HepG2 (cell line): ENCODE results near the gene SURF2. TPM values are rescaled to one million over a fixed set of nuclear protein-coding genes. Genes with fewer than 3 reads are reported as not detected.

Source experiments
- ATF1 ChIP-seq: IDR thresholded peaks from 2 replicates; pipeline ENCODE4 v1.6.1; 2016; ENCODE audit warnings: mild to moderate bottlenecking, control low read depth
- BCL6 ChIP-seq: IDR thresholded peaks from 2 replicates; pipeline ENCODE4 v1.6.1; 2016; ENCODE audit warnings: missing genetic modification reagents, missing compliant biosample characterization
- BORCS8-MEF2B ChIP-seq: sonication (generic); formaldehyde crosslinking; IDR thresholded peaks from 2 replicates; pipeline ENCODE4 v1.8.0; 2022; ENCODE audit warnings: mild to moderate bottlenecking, missing genetic modification reagents
- HNF4A ChIP-seq: sonication (generic); formaldehyde crosslinking; IDR thresholded peaks from 2 replicates; pipeline ENCODE4 v1.4.0; 2020; ENCODE audit warnings: missing genetic modification reagents
- IRX3 ChIP-seq: sonication (generic); formaldehyde crosslinking; IDR thresholded peaks from 2 replicates; pipeline ENCODE4 v1.8.1; 2023; ENCODE audit warnings: mild to moderate bottlenecking, low read depth, missing genetic modification reagents, borderline replicate concordance
- PAXIP1 ChIP-seq: sonication (generic); formaldehyde crosslinking; conservative IDR thresholded peaks from 2 replicates; pipeline ENCODE4 v1.4.0; 2020; ENCODE audit warnings: mild to moderate bottlenecking, missing genetic modification reagents, moderate library complexity
- POLR2G ChIP-seq: fragments of 200-400 bp; formaldehyde crosslinking; IDR thresholded peaks from 2 replicates; pipeline ENCODE4 v1.6.1; 2018; ENCODE audit warnings: mild to moderate bottlenecking, low read depth, low read length, moderate library complexity
- ZNF318 ChIP-seq: sonication (generic); formaldehyde crosslinking; IDR thresholded peaks from 2 replicates; pipeline ENCODE4 v1.4.0; 2020; ENCODE audit warnings: mild to moderate bottlenecking, missing genetic modification reagents
- ZNF768 ChIP-seq: sonication (generic); formaldehyde crosslinking; IDR thresholded peaks from 2 replicates; pipeline ENCODE4 v1.4.0; 2020; ENCODE audit warnings: missing genetic modification reagents
- ZNF784 ChIP-seq: sonication (generic); formaldehyde crosslinking; IDR thresholded peaks from 2 replicates; pipeline ENCODE4 v1.5.1; 2020; ENCODE audit warnings: missing genetic modification reagents, mild to moderate bottlenecking, borderline replicate concordance
- polyA plus RNA-seq, 8 experiments: library from polyadenylated mRNA; depleted of rRNA in 3 of 8; stranded (reverse) in 7 of 8; unstranded in 1 of 8; fragments of >200 nt; fragmentation: Illumina TruSeq in 4 of 8; extraction: Trizol in 4 of 8; gene quantifications; 2 replicates each; pipeline versions ENCODE4 v1.2.1 to v1.2.3, GENCODE V29; 2011 to 2016; ENCODE audit warnings: low read depth in 4 of 8, missing spikeins in 1 of 8, mixed read lengths in 1 of 8; ENCODE audit not compliant: insufficient read depth in 1 of 8
- total RNA-seq, 5 experiments: library from RNA; depleted of rRNA; stranded (reverse); fragments of >200 nt; fragmentation: Illumina TruSeq; extraction: Trizol; gene quantifications; 2 replicates each; pipeline ENCODE4 v1.2.3, GENCODE V29; 2016; ENCODE audit warnings: low read depth in 1 of 5

SURF2 gene
- total and polyA plus RNA-seq, 2 of the 13 experiments (the other 11 are each of a cell fraction or from before 2014, with no cell fraction given): 6.3 to 13.6 TPM

- peak; percentile 35; the same call in 1 of the 2 replicates for TF ChIP-seq PAXIP1 (CRISPR knock-in tag)
- no peak for TF ChIP-seq BCL6
- TF ChIP-seq ZNF318 (CRISPR knock-in tag): no peak
- TF ChIP-seq POLR2G: peak; percentile 30
- TF ChIP-seq BORCS8-MEF2B (CRISPR knock-in tag): 0 out of 2 replicates have a peak, but pooled peaks have one; percentile 21
- TF ChIP-seq ZNF784 (CRISPR knock-in tag): peak; percentile 33; the same call in 1 of the 2 replicates
- 0 out of 2 replicates have a peak, but pooled peaks have one; percentile 34 for TF ChIP-seq IRX3
- peak; percentile 58 for TF ChIP-seq HNF4A
- TF ChIP-seq ATF1 (CRISPR knock-in tag): no peak
- no peak for TF ChIP-seq ZNF768
Observed at GRCh38 chr9:133360400-133361393, 4.3 kb downstream of the SURF2 start (continued).
